Jurkat, Clone E6-1 (cell line): ENCODE measurements around the gene FANCD2OS.
"Not testable (repeated sequence)": the region's sequence is repeated elsewhere in the genome, so short reads cannot be mapped to it uniquely, and the experiment has no call there.

Experiments
- DNase-seq: peaks from one replicate; pipeline ENCODE4 v3.0.0-alpha.2; 2011; ENCODE audit warnings: low read depth, low spot score
- H3K4me3 ChIP-seq: 2 replicates; pipeline ENCODE4 v1.5.1; 2011; ENCODE audit warnings: mild to moderate bottlenecking, low read length, control low read depth, moderate library complexity

Gene FANCD2OS

GRCh38 chr3:10106919-10107318 is 1.1 kb downstream of the FANCD2OS start:
- no peak for DNase-seq
- no peak overlapping the region for H3K4me3 ChIP-seq

- DNase-seq = no peak
- no peak overlapping the region for H3K4me3 ChIP-seq
These were observed 9.0 kb downstream of the FANCD2OS start for GRCh38 chr3:10099041-10099440.

- H3K4me3 ChIP-seq = no peak overlapping the region
- DNase-seq = no peak
These were observed 14.4 kb downstream of the FANCD2OS start for GRCh38 chr3:10093678-10094077.

GRCh38 chr3:10091387-10091786 is 16.7 kb downstream of the FANCD2OS start:
- not testable (repeated sequence) for DNase-seq, H3K4me3 ChIP-seq

GRCh38 chr3:10090774-10091173 is 17.3 kb downstream of the FANCD2OS start:
- DNase-seq, H3K4me3 ChIP-seq: not testable (repeated sequence)

GRCh38 chr3:10090179-10090578 is 17.9 kb downstream of the FANCD2OS start:
- H3K4me3 ChIP-seq = no peak overlapping the region
- DNase-seq = no peak

GRCh38 chr3:10088256-10088655 is 19.8 kb downstream of the FANCD2OS start:
- H3K4me3 ChIP-seq = no peak overlapping the region

GRCh38 chr3:10085738-10086137 is 22.3 kb downstream of the FANCD2OS start:
- no peak for DNase-seq
- H3K4me3 ChIP-seq = no peak overlapping the region

More at GRCh38 chr3:10088256-10088655, 19.8 kb downstream of the FANCD2OS start:
- no peak for DNase-seq

- DNase-seq = no peak
- no peak overlapping the region for H3K4me3 ChIP-seq
These were observed 26.2 kb downstream of the FANCD2OS start for GRCh38 chr3:10081871-10082270.

- no peak for DNase-seq
- H3K4me3 ChIP-seq = no peak overlapping the region
These were observed 33.4 kb downstream of the FANCD2OS start for GRCh38 chr3:10074666-10075065.

- not testable (repeated sequence) for H3K4me3 ChIP-seq, DNase-seq
These were observed 38.0 kb downstream of the FANCD2OS start for GRCh38 chr3:10070077-10070476.

- no peak for DNase-seq
- no peak overlapping the region for H3K4me3 ChIP-seq
These were observed 53.0 kb downstream of the FANCD2OS start for GRCh38 chr3:10055097-10055496.
